DMS79 treated with DMSO at 0.1 percent for 48 hours (cell line): ENCODE data around the gene SPNS2.

ENCODE experiments used
- DNase-seq: peaks from one replicate; lab custom pipeline; 2025; lab: John Stamatoyannopoulos, UW

SPNS2 gene

DNA sequence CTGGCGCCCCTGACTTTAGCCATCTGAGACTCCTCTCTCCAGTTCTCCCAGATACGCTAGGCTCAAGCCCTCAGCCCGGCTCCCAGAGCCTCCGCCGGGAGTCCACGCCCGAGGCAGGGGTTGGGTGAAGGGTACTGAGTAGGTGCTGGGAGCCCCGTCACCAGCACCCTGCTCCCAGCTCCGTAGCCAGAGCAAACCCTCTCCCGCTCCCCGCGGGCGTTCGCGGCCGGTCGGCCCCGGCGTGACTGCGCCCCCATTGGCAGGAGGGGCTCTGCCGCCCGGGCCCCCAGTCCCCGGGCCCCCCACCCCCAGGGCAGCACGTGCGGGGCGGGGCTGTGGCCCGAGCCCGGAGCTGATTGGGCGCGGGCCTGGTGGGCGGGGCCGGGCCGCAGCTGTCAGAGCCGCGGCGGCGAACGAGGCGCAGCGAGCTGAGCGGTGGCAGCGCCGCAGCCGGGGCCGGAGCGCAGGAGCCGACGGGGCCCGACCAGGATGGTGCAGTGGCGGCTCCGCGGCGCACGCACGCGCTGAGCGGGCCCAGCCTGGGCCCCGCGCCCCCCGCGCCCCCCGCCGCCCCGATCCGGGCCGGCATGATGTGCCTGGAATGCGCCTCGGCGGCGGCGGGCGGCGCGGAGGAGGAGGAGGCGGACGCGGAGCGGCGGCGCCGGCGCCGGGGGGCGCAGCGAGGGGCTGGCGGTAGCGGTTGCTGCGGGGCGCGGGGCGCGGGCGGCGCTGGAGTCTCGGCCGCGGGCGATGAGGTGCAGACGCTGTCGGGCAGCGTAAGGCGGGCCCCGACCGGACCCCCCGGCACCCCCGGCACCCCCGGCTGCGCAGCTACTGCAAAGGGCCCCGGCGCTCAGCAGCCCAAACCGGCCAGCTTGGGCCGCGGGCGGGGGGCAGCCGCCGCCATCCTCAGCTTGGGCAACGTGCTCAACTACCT lies at the start of gene SPNS2:
Gene SPNS2 (plus strand): TSS at position 421 of the 937 bp plus-strand sequence. CDS start 167 bp downstream, at position 588.
- DNase-seq: peak; percentile 54

DNA sequence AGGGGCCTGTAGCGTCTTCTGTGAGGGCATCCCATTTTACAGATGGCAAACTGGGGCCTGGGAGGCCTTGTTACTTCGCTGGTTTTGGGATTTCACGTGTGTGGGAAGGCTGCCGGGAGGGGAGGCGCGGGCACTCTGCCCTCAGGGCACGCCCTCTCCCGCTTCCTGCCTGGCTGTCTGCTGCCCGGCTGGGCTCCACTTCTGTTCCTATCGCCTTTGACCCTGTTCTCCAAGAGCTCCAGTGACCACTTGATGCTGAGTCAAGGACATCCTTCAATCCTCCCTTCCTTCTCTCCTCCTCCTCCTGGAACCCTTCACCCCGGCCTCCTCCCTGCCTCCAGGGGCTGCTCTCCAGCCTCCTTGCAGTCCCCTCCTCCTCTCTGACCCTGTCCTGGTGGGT lies 48.9 kb upstream of the SPNS2 start:
- peak; percentile 7 for DNase-seq

- DNase-seq: no peak
These were observed 47.9 kb upstream of the SPNS2 start for GRCh38 chr17:4450710-4451316.

- DNase-seq: no peak
These were observed 44.7 kb upstream of the SPNS2 start for GRCh38 chr17:4453812-4454591.

DNA sequence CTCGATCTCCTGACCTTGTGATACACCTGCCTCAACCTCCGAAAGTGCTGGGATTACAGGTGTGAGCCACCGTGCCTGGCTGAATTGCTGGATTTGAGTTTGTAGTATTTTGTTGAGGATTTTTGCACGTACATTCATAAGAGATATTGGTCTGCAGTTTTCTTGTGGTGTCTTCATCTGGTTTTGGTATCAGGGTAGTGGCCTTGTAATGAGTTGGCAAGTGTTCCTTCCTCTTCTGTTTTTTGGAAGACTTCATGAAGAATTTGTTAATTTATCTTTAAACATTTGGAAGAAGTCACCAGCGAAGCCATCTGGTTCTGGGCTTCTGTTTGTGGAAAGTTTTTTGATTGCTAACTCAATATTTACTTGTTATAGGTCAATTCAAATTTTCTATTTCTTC lies 38.0 kb upstream of the SPNS2 start:
- DNase-seq: no peak

GRCh38 chr17:4463818-4464476 lies 34.7 kb upstream of the SPNS2 start:
- DNase-seq: peak; percentile 38

DNA sequence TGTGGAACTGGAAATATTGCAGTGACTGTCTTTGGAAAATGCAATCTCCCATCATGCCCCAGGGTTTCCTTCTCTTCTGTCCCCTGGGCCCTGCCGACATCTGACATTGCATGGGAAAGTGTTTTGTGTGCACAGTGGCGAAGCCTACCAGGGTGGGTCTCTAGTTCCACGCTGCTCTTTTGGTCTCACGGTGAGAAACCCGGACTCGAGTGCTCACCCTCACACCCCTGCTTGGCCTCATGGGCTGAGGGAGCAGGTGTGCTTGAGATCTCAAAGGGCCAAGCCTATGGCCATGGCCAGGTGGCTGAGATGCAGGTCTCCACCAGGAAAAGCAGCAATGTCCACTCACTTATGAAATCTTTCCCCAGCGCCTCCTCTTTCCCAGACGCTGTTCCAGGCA lies 32.9 kb upstream of the SPNS2 start:
- DNase-seq: no peak

GRCh38 chr17:4467287-4467686 lies 31.4 kb upstream of the SPNS2 start:
- no peak for DNase-seq

GRCh38 chr17:4469552-4469951 lies 29.1 kb upstream of the SPNS2 start:
- no peak for DNase-seq

DNA sequence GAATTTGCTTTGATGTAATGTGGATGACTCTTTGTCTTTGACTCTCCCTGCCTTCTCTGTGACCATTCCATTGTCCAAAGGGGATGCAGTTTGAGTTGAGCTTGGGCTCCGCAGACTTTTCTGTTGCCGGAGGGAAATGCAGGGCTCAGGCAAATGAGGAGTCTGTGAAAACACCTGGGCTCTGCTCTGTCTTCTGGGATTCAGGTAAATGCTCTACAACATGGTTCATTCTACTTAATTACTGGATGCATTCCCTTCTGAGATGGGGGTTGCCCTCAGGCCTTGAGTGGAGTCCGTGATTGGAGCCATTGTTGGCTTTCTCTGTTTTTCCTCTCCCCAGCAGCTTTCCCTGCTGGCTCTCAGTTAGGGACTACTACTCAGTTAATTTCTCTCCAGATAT lies 26.4 kb upstream of the SPNS2 start:
- DNase-seq: no peak

- no peak for DNase-seq
These were observed 24.6 kb upstream of the SPNS2 start for GRCh38 chr17:4474093-4474492.

DNA sequence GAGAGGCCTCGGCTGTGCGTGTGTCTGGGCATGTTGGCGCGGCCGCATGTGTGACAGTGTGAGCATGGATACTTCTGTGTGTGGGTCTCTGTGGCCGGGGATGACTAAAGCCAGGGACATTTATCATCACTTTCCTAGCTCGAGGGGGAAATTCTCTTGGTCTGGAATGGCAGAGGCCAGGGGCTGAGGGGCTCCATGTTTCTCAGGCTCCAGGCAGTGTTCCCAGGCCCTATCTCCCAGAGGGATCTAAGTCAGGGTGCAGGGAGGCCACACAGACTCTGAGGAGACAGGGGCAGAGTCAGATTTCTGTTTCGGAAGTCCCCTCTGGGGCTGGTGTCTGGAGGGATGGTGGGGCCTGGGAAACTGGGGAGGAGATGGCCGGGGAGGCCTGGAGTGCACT lies 23.7 kb upstream of the SPNS2 start:
- DNase-seq: no peak

- no peak for DNase-seq
These were observed 23.2 kb upstream of the SPNS2 start for GRCh38 chr17:4475463-4475862.

- DNase-seq: no peak
These were observed 22.7 kb upstream of the SPNS2 start for GRCh38 chr17:4476017-4476416.

- DNase-seq: no peak
These were observed 22.1 kb upstream of the SPNS2 start for GRCh38 chr17:4476511-4477070.

GRCh38 chr17:4477255-4477791 lies 21.4 kb upstream of the SPNS2 start:
- DNase-seq: no peak

DNA sequence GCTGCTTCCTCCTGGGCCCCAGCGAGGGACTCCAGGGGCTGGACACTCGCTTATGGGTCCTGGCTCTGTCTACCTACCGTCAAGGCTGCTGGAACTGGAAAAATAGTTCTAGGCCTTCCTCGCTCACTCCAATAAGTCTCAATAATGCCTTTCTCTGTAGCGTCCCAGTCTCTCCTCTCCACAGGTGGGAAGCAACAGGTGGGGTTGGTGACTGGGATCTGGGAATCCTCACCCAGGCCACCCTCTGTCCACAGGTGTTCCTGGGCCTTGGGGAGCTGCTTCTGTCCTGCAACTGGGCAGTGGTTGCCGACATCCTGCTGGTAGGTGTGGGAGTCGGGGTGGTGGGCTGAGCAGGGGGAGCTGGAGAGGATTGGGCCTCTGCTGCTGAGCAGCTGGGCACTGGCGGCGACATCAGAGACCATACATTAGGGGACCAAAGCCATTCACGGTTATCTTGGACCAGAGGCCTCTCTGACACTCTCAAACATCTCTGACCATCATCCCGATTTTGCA lies 20.3 kb upstream of the SPNS2 start:
- DNase-seq: no peak

GRCh38 chr17:4479340-4479981 lies 19.2 kb upstream of the SPNS2 start:
- no peak for DNase-seq

- DNase-seq: no peak
These were observed 18.5 kb upstream of the SPNS2 start for GRCh38 chr17:4479982-4480751.
